ENCODE results near the gene NUP62. TPM values are rescaled to one million over a fixed set of nuclear protein-coding genes. Genes with fewer than 3 reads are reported as not detected.
"Not testable (repeated sequence)": the region's sequence is repeated elsewhere in the genome, so short reads cannot be mapped to it uniquely, and the experiment has no call there.

The NUP62 gene
- total and polyA plus RNA-seq, 2 of the 8 experiments (the other 6 are each of a cell fraction or from before 2014, with no cell fraction given), result 50.0 to 107 TPM

GRCh38 chr19:49924881-49925210, 4.5 kb downstream of the NUP62 start:
- H2BK120ac ChIP-seq (replicated peaks; ENCODE audit: low read depth, low read length); H2AK5ac ChIP-seq (ENCODE audit: low read depth, low read length): not testable (repeated sequence)

More at GRCh38 chr19:49924881-49925210, 4.5 kb downstream of the NUP62 start:
- not testable (repeated sequence) for H2BK15ac ChIP-seq (ENCODE audit: low read length); H2AFZ ChIP-seq (ENCODE audit: low read length); H3K56ac ChIP-seq (replicated peaks; ENCODE audit: insufficient read length, low read depth, low read length); H3K4me2 ChIP-seq (ENCODE audit: insufficient read depth in 1 of 2, low read depth in 2 of 2, low read length in 2 of 2); H4K91ac ChIP-seq (replicated peaks; ENCODE audit: insufficient read length, low read length); H3K9me3 ChIP-seq (ENCODE audit: insufficient read depth in 2 of 2, low read depth in 1 of 2, low read length in 1 of 2); H3K4ac ChIP-seq (replicated peaks; ENCODE audit: insufficient read length, low read depth, low read length); H4K5ac ChIP-seq (ENCODE audit: insufficient read length, low read depth, low read length); H2BK12ac ChIP-seq (ENCODE audit: low read depth, low read length); H3K23me2 ChIP-seq (ENCODE audit: low read depth, low read length); H3K14ac ChIP-seq (ENCODE audit: insufficient read length); FAIRE-seq; H3K27ac ChIP-seq (ENCODE audit: low read depth, low read length); H3K9ac ChIP-seq (replicated peaks in 1 of 4; ENCODE audit: extremely low read depth in 1 of 4, low read depth in 3 of 4, low read length in 3 of 4); DNase-seq (ENCODE audit: low read depth in 1 of 2, low spot score in 2 of 2); H3K4me3 ChIP-seq (ENCODE audit: extremely low read depth in 1 of 4, insufficient read depth in 2 of 4, low read depth in 3 of 4, low read length in 4 of 4); H3K18ac ChIP-seq (ENCODE audit: extremely low read depth, low read length); H4K8ac ChIP-seq (ENCODE audit: extremely low read depth, insufficient read depth, low read length); H3K27me3 ChIP-seq (replicated peaks in 1 of 4; ENCODE audit: control insufficient read depth in 3 of 4, extremely low read depth in 1 of 4, insufficient read depth in 3 of 4, low read length in 3 of 4); H3K23ac ChIP-seq (ENCODE audit: insufficient read length); H2BK20ac ChIP-seq (ENCODE audit: low read length)
- peaks cover 22% of the 10 kb centered on the region for H3K79me1 ChIP-seq (ENCODE audit: low read depth, low read length)
- 94% methylated on average over 13 of the region's 13 CpGs; no CpG with 5 or more reads in 1 of the 2 experiments for WGBS, 2 experiments (ENCODE audit: extremely low coverage in 1 of 2, insufficient coverage in 1 of 2, insufficient read length in 1 of 2, insufficient replicate concordance in 2 of 2, low coverage in 1 of 2, low lambda C conversion rate in 2 of 2, missing lambda C conversion rate in 1 of 2)
- H3K4me1 ChIP-seq (replicated peaks in 1 of 4; ENCODE audit: control insufficient read depth in 3 of 4, insufficient read depth in 4 of 4, low read length in 3 of 4), result peaks cover 0 to 19% (median 4%) of the 10 kb centered on the region in 4 experiments; a peak in 5 of 7 replicates
- H3K79me2 ChIP-seq (ENCODE audit: control insufficient read depth in 1 of 2, insufficient read depth in 2 of 2, low read length in 2 of 2), result peaks cover 24 to 90% of the 10 kb centered on the region in 2 experiments
- ChIA-PET CTCF (ENCODE audit: partially characterized antibody) (interaction anchor here (0.9 kb wide), 1 partner anchor 13 kb away, joined by 3 read pairs; no protein-coding TSS in a partner anchor), POLR2A (ENCODE audit: partially characterized antibody) (interaction anchor here (0.6 to 15.1 kb wide), 9 partner anchors 9 to 912 kb away, joined by 3 to 373 read pairs (median 4); partner anchors contain the start of genes AKT1S1 and IL4I1)
- peak overlapping the region; percentile 40; the same call in 1 of the 2 replicates for H2BK5ac ChIP-seq (ENCODE audit: low read depth, low read length)
- peaks cover 37 to 50% of the 10 kb centered on the region in 2 experiments for H4K20me1 ChIP-seq (replicated peaks in 1 of 2; ENCODE audit: control insufficient read depth in 1 of 2, insufficient read depth in 2 of 2, low read length in 2 of 2)
- peaks cover 19 to 48% (median 34%) of the 10 kb centered on the region in 4 experiments for H3K36me3 ChIP-seq (ENCODE audit: control insufficient read depth in 2 of 4, insufficient read depth in 4 of 4, low read length in 3 of 4)

Data from H1 (cell line).